Stimulated activated naive CD8-positive, alpha-beta T cell treated with anti-CD3 and anti-CD28 coated beads, Interleukin-15, amount 100 ng/mL, for 72 hours (primary cell): ENCODE data around the gene COLEC11.

ENCODE experiments used
- ATAC-seq: fragments of 150-1000 bp; cut with Tn5 transposase; 2 replicates; pipeline ENCODE4 v1.10.0; 2021; ENCODE audit warnings: mild to moderate bottlenecking, moderate library complexity
- DNase-seq, 2 donors: peaks; one replicate each; pipeline ENCODE4 v3.0.0; 2021 to 2022
- H3K27ac Mint-ChIP-seq, 2 donors: one replicate each; pipeline ENCODE4 v1.8.0; 2022; ENCODE audit warnings: mild to moderate bottlenecking in 2 of 2, mixed read lengths in 2 of 2, moderate library complexity in 2 of 2
- H3K27me3 Mint-ChIP-seq: one replicate; pipeline ENCODE4 v1.8.0; 2022; ENCODE audit warnings: mixed read lengths
- H3K4me1 Mint-ChIP-seq: one replicate; pipeline ENCODE4 v1.8.0; 2022; ENCODE audit warnings: mild to moderate bottlenecking, mixed read lengths
- H3K4me3 Mint-ChIP-seq, 2 donors: one replicate each; pipeline ENCODE4 v1.8.0; 2022; ENCODE audit warnings: mild to moderate bottlenecking in 2 of 2, mixed read lengths in 2 of 2, moderate library complexity in 1 of 2
- H3K9me3 Mint-ChIP-seq, 2 donors: one replicate each; pipeline ENCODE4 v1.8.0; 2022; ENCODE audit warnings: mixed read lengths in 2 of 2

COLEC11 gene

DNA sequence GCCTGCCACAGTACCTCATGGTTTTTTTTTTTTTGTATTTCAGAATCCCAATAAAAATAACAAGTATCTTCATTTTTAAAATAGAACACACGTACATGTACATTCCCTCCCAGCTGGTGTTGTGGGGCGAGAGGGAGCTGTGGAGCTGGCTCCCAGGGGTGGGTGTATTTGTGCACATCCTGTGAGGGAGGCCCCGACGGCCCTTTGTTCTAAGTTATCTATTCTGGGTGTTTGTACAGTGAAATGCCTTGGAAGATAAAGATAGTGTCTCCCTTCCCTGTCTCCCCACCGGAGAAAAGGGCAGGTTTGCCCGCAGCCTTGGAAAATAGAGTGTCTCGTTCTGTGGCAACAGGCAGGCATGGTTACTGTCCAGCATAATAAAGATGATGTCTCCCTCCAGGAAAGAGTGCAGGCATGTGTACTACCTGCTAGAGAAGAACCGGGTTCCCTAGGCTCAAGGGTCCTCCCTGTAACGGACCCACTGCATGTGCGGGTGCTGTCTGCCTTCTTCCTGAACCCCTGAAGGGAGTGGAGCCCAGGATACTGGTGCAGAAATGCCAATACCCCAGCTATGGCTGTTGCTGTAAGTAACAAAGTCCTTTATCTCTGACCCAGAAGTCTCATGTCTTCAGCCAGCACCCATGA, 51.0 kb downstream of the COLEC11 start:
- no peak for DNase-seq
- peaks cover 3% of the 10 kb centered on the region for H3K4me1 Mint-ChIP-seq
- ATAC-seq: no peak

DNA sequence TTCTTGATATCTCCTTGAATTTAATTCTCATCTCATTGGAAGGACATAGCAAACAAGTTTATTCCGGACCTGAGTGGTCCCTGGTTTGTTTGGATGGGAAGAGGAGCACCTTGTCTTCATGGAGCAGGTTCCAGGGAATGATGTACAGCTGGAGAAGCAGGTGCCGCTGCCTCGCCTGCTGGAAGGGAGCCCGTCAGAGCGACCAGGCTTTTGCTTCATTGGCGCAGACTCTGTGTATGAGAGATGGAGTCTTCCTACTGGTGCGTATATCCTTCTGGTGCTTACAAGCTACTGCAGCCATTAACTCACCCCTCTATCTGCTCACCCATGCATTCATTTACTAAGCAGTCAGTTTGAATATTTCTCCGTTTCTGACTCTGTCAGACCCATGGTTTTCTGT, 51.5 kb downstream of the COLEC11 start:
- no peak for DNase-seq
- no peaks in the 10 kb centered on the region for H3K9me3 Mint-ChIP-seq
- no peaks in the 10 kb centered on the region for H3K27me3 Mint-ChIP-seq
- no peak for ATAC-seq
- H3K4me1 Mint-ChIP-seq: peaks cover 9% of the 10 kb centered on the region
- H3K27ac Mint-ChIP-seq: no peak overlapping the region
- H3K4me3 Mint-ChIP-seq: no peak overlapping the region

More for the DNA sequence above, 51.0 kb downstream of the COLEC11 start:
- Mint-ChIP-seq H3K4me3 (no peak overlapping the region), H3K27ac (no peak overlapping the region), H3K9me3 (no peaks in the 10 kb centered on the region), H3K27me3 (no peaks in the 10 kb centered on the region)

DNA sequence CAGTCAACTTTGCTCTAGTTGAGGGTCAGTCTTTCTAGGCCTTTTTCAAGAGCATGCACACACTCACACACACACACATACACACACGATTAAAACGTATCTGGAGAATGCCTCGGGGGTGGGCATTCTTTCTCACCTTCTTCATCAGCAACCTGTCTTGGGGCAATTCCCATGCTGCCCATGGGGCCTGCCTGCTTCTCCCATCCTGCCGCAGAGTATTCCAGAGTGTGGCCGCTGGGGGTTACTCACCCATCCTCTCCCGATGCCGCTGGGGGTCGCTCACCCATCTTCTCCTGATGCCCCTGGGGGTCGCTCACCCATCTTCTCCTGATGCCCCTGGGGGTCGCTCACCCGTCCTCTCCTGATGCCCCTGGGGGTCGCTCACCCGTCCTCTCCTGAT, 52.3 kb downstream of the COLEC11 start:
- no peaks in the 10 kb centered on the region for H3K9me3 Mint-ChIP-seq
- no peaks in the 10 kb centered on the region for H3K27me3 Mint-ChIP-seq
- no peak overlapping the region for H3K4me3 Mint-ChIP-seq
- no peak for ATAC-seq
- H3K27ac Mint-ChIP-seq: no peak overlapping the region
- H3K4me1 Mint-ChIP-seq: peaks cover 17% of the 10 kb centered on the region
- no peak for DNase-seq

DNA sequence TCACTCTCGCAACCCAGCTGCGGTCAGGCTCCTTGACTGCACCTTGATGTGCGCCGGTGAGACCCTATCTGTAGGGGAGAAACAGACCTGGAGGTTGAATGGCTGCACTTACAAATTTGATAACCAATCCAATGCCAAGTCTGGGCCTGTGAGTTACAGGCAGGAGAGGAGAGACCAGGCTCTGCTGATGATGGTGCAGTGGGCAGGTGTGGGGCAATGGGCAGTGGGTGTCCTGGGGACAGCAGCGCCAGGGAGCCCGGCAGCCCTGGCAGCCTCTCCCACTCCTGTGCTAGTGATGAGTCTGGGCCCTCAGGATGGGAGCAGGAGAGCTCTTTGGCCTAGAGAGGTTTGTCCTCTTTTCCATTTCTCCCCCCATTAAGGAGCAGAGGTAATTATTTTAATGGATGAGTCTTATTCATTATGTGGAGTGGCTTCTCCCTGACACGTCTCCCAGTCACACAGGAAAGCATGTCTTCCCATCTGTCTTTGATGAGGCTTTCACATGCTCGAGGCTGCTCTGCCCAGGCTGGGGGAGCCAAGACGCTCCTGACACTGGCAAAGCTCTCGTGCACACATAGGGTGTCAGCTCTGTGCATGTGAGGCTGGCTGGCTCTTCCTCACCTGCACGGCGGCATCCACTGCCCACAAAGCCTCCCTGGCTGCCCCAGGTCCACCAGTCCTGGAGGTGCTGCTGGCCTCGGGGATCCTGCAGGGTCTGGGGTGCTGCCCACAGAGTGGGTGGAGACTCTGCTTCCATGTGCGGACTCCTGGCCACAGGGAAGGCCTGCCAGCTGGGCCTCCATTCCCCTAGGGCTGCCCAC, 53.1 kb downstream of the COLEC11 start:
- peaks cover 19% of the 10 kb centered on the region for H3K4me1 Mint-ChIP-seq
- H3K9me3 Mint-ChIP-seq: no peaks in the 10 kb centered on the region
- no peaks in the 10 kb centered on the region for H3K27me3 Mint-ChIP-seq
- H3K4me3 Mint-ChIP-seq: no peak overlapping the region
- no peak for ATAC-seq
- no peak for DNase-seq
- H3K27ac Mint-ChIP-seq: no peak overlapping the region

DNA sequence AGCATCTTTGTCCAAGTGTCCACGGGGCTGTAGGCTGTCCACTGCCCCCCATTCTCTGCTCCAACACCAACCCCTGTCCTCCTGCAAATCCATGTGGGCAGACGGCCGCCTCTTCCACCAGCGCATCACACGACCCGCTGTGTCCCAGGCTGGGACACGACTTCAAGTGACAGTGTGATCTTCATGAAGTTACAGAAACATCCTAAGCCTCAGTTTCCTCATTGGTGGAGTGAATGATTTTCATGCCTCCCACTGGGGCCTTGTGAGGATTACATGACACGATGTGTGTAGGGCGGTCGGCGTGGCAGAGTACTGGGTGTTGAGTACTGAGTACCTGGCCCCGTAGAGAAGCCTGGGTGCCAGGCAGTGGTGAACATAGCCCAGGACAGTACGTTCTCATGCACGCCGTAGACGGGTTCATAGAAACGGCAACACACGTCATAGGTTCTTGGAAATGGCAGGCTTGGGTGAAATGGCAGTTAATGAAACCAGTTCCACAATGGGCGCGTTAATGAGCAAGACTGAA, 53.8 kb downstream of the COLEC11 start:
- no peak for ATAC-seq
- Mint-ChIP-seq H3K4me1 (peaks cover 19% of the 10 kb centered on the region), H3K4me3 (no peak overlapping the region), H3K9me3 (no peaks in the 10 kb centered on the region), H3K27ac (no peak overlapping the region), H3K27me3 (no peaks in the 10 kb centered on the region)
- no peak for DNase-seq

DNA sequence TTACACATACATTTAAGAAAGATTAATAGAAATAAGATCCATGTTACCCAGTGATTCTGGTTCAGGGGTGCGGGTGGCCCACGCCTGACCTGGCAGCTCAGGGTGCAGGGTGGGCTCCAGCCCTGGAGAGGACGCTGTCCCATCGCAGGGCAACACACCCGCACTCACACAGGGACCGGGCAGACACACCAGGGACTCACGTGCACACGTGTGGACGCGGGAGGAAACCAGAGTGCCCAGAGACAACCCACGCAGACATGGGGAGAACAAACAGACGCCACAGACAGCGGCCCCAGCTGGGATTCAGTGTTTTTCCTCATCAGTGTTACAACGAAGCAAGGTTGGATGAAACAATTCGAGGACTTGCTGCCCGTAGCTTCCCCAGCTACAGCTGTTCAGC, 54.7 kb downstream of the COLEC11 start:
- peaks cover 19% of the 10 kb centered on the region for H3K4me1 Mint-ChIP-seq
- H3K27ac Mint-ChIP-seq: no peak overlapping the region

DNA sequence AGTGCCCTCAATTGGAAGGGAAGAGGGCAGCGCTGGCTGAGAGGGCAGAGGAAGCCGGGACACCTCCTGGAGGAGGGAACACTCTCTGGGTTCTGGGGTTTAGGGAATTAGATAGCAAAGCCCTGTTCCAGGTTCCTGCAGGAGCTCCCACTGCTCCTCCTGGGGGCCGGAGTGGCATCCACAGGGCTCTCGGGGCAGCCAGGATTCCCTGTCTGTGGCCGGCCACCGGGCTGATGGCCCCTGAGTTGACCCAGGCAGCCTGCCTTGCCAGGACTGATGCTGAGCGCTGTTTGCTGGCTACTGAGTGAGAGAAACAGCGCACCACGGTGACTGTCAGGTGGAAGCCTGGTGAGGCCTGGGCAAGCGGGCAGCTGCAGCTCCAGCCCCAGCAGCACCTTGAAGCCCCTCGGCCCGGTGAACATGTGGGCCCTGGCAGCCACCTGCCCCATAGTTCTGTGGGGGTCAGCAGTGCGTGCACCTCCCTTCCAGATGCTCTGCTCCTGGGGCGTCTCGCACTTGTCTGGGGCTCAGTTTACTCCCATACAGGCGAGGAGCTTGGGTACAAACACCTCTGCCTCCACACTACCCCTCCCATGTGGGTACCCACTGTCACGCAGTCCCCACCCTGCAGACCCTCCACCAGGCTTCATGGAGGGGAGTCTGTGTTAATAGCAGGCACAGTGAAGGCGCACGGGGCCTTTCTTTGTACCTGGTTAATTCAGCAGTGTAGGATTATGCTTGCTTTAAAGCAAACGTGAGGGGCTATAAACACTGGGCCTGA, 55.4 kb downstream of the COLEC11 start:
- Mint-ChIP-seq H3K9me3 (no peaks in the 10 kb centered on the region), H3K4me1 (peaks cover 19% of the 10 kb centered on the region), H3K4me3 (peak overlapping the region; percentile 82 to 86), H3K27me3 (no peaks in the 10 kb centered on the region), H3K27ac (peak overlapping the region in 1 of 2 donors; percentile 88)
- DNase-seq: no peak
- ATAC-seq: no peak

More for the DNA sequence above, 54.7 kb downstream of the COLEC11 start:
- H3K27me3 Mint-ChIP-seq: no peaks in the 10 kb centered on the region
- no peak overlapping the region for H3K4me3 Mint-ChIP-seq
- ATAC-seq: no peak
- H3K9me3 Mint-ChIP-seq: no peaks in the 10 kb centered on the region
- DNase-seq: no peak

DNA sequence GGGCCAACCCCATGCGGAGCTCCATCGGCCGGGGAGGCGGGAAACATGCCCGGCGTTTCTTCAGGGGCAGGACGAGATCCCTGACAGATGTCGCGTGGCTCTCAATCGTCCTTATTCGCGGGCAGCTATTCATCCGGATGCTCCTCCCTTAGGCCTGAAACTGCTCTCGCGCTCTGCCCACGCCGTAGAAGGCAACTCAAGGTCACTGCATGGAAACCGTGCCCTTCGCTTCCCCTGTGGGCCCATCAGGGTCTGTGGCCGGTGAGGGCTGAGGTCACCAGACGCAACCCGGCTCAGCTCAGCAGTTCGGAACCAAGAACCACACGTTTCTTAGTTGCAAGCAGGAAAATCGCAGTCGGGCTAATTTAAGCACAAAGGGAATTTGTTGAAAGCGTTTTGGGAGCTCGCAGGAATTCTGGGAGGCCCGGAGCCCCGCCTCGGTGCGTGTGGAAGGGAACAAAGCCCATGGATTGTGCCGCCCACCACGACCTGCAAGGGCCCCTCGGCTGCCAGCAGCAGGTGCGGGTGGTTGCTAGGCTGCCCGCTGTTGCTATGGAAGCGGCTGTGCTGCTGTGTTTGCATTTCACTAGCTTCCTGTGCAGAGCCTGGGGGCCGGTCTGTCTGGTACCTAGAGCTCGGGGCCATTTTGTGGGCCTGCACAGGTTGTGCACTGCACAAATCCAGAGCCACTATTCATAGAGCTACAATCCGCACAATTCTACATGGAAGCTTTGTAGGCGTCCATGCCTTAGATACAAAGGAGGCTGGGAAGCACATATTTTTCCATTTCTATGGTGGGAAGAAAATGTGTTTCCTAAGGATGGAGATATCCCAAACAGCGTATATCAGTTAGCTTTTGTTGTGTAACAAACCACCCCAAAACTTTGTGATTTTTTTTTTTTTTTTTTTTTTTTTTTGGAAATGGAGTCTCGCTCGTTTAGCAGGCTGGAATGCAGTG, 57.1 kb downstream of the COLEC11 start:
- H3K9me3 Mint-ChIP-seq: no peaks in the 10 kb centered on the region
- peak; percentile 73 to 79 for DNase-seq
- H3K27ac Mint-ChIP-seq: peak overlapping the region; percentile 88 to 96
- ATAC-seq: peak; percentile 83
- H3K4me3 Mint-ChIP-seq: peak overlapping the region; percentile 82 to 86
- H3K27me3 Mint-ChIP-seq: no peaks in the 10 kb centered on the region
- peaks cover 19% of the 10 kb centered on the region for H3K4me1 Mint-ChIP-seq

DNA sequence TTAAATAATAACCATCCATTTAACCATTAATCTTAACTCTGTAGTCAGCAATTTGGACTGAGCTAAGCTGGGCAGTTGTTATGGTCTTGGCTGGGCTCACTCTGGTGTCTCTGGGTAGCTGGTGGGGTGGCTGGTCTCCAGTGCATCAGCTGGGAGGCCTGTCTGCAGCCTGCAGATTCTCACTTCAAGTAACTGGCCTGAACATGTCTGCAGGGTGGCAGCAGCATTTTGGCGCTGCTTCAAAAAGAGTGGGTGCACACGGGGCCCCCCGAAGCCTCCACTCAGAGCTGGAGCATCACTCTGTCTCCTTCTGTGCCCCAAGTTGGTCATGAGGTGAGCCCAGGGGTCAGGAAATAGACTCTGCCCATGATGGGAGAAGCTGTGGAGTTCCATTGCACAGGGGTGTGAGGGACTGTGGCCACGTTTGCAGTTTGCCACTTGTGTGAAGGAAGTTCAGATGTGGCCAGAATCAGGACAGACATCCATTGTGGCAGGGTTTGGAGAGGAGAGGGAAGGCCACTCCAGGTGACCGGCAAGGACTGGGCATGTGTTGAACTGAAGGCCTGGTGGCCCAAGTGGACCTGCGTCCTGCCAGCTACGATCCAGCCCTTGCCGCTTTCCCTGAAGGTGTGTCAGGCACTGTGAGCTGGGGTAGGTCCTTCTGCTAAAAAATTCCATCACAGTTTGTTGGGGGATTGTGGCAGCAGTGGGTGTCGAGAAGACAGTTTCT, 58.1 kb downstream of the COLEC11 start:
- Mint-ChIP-seq H3K27me3 (no peaks in the 10 kb centered on the region), H3K4me3 (no peak overlapping the region), H3K4me1 (peaks cover 19% of the 10 kb centered on the region), H3K27ac (peak overlapping the region in 1 of 2 donors; percentile 34), H3K9me3 (no peaks in the 10 kb centered on the region)
- no peak for ATAC-seq
- no peak for DNase-seq

DNA sequence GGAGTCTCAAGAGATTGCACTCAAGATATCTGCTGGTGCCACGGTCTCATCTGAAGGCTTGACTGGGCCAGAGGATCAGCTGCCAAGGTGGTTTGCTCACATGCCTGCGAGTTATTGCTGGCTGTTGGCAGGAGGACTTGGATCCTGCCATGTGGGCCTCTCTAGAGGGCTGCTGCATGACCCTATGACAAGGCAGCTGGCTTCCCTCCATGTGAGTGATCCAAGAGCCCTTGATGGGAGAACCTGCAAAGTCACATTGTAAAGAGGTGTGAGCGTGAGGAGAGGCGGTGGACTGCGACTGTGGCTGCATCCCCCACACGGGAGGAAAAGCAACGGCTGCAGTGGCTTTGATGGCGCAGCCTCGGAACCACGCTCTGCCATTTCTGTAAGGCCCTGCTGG, 59.1 kb downstream of the COLEC11 start:
- no peaks in the 10 kb centered on the region for H3K9me3 Mint-ChIP-seq
- ATAC-seq: no peak
- H3K4me3 Mint-ChIP-seq: no peak overlapping the region

DNA sequence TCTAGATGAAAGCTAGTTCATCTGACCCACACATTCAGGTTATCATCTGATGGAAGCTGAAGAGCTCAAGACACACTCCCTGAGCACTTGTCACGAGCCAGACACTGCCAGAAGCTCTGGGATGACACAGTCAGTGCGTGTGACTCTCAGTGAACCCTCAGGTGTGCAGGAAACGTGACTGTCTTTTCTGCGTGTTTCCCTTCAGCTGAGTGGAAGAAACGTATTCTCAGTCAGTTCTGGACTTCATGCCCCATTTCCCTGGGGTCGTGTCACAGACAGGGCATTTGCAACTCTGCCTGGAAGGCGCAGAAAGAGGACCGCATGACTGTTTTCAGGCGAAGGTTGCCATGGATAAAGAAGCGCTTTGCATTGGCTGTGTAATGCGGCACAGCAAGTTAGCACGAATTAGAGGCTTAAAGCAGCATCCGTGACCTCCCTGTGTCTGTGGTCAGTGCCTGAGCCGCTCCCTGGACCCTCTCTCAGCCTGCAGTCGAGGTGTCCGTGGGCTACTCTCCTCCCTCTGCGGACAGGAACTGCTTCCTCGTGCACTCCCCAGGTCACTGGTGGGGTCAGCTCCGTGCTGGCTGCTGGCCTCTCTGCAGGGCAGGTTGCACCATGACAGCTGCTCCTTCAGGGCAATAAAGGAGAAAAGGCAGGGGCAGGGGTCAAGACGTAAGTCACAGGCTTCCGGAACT, 59.8 kb downstream of the COLEC11 start:
- Mint-ChIP-seq H3K4me3 (no peak overlapping the region), H3K27ac (no peak overlapping the region), H3K27me3 (no peaks in the 10 kb centered on the region), H3K9me3 (no peaks in the 10 kb centered on the region), H3K4me1 (peaks cover 22% of the 10 kb centered on the region)
- ATAC-seq: no peak
- DNase-seq: no peak

More for the DNA sequence above, 59.1 kb downstream of the COLEC11 start:
- Mint-ChIP-seq H3K27me3 (no peaks in the 10 kb centered on the region), H3K27ac (no peak overlapping the region), H3K4me1 (peaks cover 19% of the 10 kb centered on the region)
- DNase-seq: no peak

DNA sequence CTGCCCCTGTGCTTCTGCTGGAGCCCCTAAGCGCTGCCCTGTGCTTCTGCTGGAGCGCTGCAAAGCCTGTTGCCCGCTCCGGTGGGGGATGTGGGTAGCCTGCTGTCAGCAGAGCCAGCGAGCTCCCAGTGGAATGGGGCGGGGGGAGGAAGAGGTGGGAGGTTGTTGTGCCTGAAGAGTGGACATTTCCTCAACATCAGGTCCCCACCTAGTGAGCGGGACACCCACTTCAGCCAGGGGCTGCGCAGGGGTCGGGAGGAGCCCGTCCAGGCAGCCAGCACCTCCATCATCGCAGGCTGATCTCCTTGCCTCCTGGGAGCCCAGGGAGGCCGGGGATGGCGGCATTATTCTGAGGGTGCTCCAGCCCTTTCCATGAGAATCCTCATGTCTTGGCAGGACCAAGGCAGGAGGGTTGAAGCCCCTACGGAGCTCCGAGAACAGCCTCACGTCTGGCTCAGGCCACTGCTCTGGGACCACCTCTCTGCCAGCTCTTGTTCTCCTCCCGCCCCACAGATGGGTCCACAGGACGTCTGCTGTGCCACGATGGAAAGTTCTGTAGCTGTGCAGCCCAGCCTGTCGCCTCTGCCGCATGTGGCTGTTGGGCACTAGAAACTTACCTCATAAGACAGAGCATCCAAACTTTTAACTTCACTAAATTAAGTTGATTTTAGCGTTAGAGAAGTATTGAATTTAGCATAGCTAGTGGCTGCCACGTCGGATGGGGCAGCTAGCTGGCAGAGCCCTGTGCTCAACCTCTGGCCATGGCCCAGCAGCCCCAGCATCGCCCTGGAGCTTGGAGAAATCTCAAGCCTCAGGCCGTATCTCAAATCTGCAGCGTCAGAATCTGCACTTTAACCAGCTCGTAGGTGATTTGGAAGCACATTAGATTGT, 61.2 kb downstream of the COLEC11 start:
- no peaks in the 10 kb centered on the region for H3K27me3 Mint-ChIP-seq
- no peaks in the 10 kb centered on the region for H3K9me3 Mint-ChIP-seq
- ATAC-seq (no peak), DNase-seq (no peak)
- H3K27ac Mint-ChIP-seq: no peak overlapping the region
- H3K4me1 Mint-ChIP-seq: peaks cover 24% of the 10 kb centered on the region
- no peak overlapping the region for H3K4me3 Mint-ChIP-seq
